K562 treated with DMSO at 1 percent for 12 hours (cell line): ENCODE data around the gene MTG1. TPM values are rescaled to one million over a fixed set of nuclear protein-coding genes. Genes with fewer than 3 reads are reported as not detected.

Experiments used
- total RNA-seq: library from RNA; unstranded; fragments of 300-600 nt; gene quantifications from 2 replicates; pipeline ENCODE4 v1.2.3, GENCODE V29; 2022; ENCODE audit not compliant: insufficient read depth

The MTG1 gene
- 24.9 and 27.5 TPM in 2 replicates for total RNA-seq

GRCh38 chr10:133394064-133394663, at the start of gene MTG1:
Gene MTG1 (plus strand): TSS chr10:133394157. CDS start chr10:133394221, 64 bp downstream.

GRCh38 chr10:133357285-133358161, 36.4 kb upstream of the MTG1 start, which contains the start of gene FUOM:
Gene FUOM (minus strand): TSS chr10:133358019. CDS start chr10:133358007, 12 bp downstream.

GRCh38 chr10:133373174-133374090, 20.5 kb upstream of the MTG1 start, which contains the start of gene ECHS1:
Gene ECHS1 (minus strand): TSS chr10:133373354. CDS start chr10:133373333, 21 bp downstream.

GRCh38 chr10:133379152-133379800, 14.7 kb upstream of the MTG1 start, which contains the start of gene PAOX:
Gene PAOX (plus strand): TSS chr10:133379262. CDS start chr10:133379317, 55 bp downstream.

GRCh38 chr10:133424601-133425000, 30.6 kb downstream of the MTG1 start, which contains the start of gene SPRN:
Gene SPRN (minus strand): TSS chr10:133424625. CDS start chr10:133423681, 944 bp downstream.

GRCh38 chr10:133453516-133454203, 59.7 kb downstream of the MTG1 start, which contains the start of gene SCART1:
Gene SCART1 (plus strand): TSS chr10:133453945. CDS start chr10:133453998, 53 bp downstream.

Other genes starting within 250 kb of the MTG1 start
- gene KNDC1, start 233.9 kb upstream of the MTG1 start, total RNA-seq, result not detected in 2 replicates
- gene UTF1, start 163.9 kb upstream of the MTG1 start, total RNA-seq, result not detected in 2 replicates
- gene VENTX, start 156.3 kb upstream of the MTG1 start, total RNA-seq, result 0.27 and 0.68 TPM in 2 replicates
- 3.5 and 5.1 TPM in 2 replicates for gene ADAM8, start 117.3 kb upstream of the MTG1 start, total RNA-seq
- 24.0 and 45.6 TPM in 2 replicates for gene TUBGCP2, start 85.3 kb upstream of the MTG1 start, total RNA-seq
- 48.4 and 51.7 TPM in 2 replicates for gene ZNF511, start 85.2 kb upstream of the MTG1 start, total RNA-seq
- gene CALY, start 57.3 kb upstream of the MTG1 start, total RNA-seq, result not detected in 2 replicates
- gene PRAP1, start 46.8 kb upstream of the MTG1 start, total RNA-seq, result not detected in 2 replicates
- gene FUOM, start 36.1 kb upstream of the MTG1 start, total RNA-seq, result 15.8 and 25.6 TPM in 2 replicates
- 83.9 and 92.5 TPM in 2 replicates for gene ECHS1, start 20.8 kb upstream of the MTG1 start, total RNA-seq
- gene PAOX, start 14.9 kb upstream of the MTG1 start, total RNA-seq, result 5.8 and 6.5 TPM in 2 replicates
- 0.68 and 2.4 TPM in 2 replicates for gene SPRN, start 30.5 kb downstream of the MTG1 start, total RNA-seq
- 2.0 and 5.6 TPM in 2 replicates for gene SCART1, start 59.8 kb downstream of the MTG1 start, total RNA-seq
- 0.41 and 1.5 TPM in 2 replicates for gene CYP2E1, start 133.2 kb downstream of the MTG1 start, total RNA-seq
- gene SYCE1, start 171.4 kb downstream of the MTG1 start, total RNA-seq, result not detected in 2 replicates
- 0.40 TPM in 1 of 2 replicates, not detected in the other for gene FRG2B, start 232.6 kb downstream of the MTG1 start, total RNA-seq